Stimulated activated CD8-positive, alpha-beta memory T cell treated with anti-CD3 and anti-CD28 coated beads, Interleukin-15, amount 100 ng/mL, for 4 hours (primary cell): ENCODE results near the gene SNORC.

Experiments
- DNase-seq, 2 donors: peaks; one replicate each; pipeline ENCODE4 v3.0.0-alpha.2; 2020; ENCODE audit warnings: low read depth in 2 of 2

Gene SNORC

GRCh38 chr2:232926431-232926939, 56.4 kb downstream of the SNORC start:
- no peak for DNase-seq

- no peak for DNase-seq
These were observed 57.1 kb downstream of the SNORC start for GRCh38 chr2:232927032-232927792.

DNA sequence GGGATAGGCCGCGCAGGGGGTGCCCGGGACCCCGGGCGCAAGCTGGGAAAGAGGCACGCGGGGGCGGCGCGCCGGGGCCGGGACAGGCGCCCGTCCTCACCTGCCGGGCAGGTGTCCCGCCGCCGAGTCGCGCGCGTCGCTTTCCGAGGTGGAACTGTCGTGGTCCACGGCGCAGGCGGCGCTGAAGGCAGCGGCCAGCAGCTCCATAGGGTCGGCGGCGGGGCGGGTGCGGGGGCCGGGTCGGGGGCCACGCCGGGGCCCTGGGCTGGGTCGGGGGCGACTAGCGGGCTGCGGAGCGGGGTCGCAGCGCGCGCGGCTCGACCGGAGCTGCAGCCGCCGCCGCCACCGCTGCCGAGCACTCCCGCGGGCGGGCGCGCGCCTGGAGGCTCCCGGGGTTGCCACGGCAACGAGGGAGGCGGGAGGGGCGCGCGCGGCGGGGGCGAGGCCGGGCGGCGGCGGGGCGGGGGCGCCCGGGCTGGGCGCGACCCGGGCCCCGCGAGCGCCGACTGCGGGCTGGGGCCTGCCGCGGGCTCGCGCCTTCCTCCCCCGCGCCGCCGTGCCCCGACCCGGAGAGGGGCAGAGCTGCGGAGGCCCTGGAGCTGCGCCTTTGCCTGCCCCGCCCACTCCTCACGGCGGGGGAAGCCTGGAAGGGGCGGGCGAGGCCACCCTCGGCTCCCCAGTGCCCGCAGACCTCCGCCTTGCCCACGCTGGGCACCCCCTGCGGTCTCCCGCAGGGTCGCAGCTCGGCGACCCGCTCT, 57.9 kb downstream of the SNORC start:
- no peak for DNase-seq
